Calu3 (cell line): Measurements from ENCODE around the gene MYO1G. TPM values are rescaled to one million over a fixed set of nuclear protein-coding genes. Genes with fewer than 3 reads are reported as not detected.

Experiments
- BruUV-seq: library from RNA; stranded (reverse); fragments of 400-500 nt; replicated peaks from 2 replicates; lab custom pipeline; 2021; lab: Mats Ljungman, UMichigan
- CTCF ChIA-PET: fragments of 300-600 bp; sonication (Branson Sonifier 250); formaldehyde crosslinking; loops from one replicate; lab custom pipeline; 2022; ENCODE audit warnings: antibody characterized with exemption; lab: Charles Lee
- DNase-seq: peaks from one replicate; pipeline ENCODE4 v3.0.0; 2022
- H3K27ac Mint-ChIP-seq: one replicate; pipeline ENCODE4 v1.8.0; 2022; ENCODE audit warnings: mixed read lengths; ENCODE audit not compliant: unreplicated experiment
- H3K27me3 Mint-ChIP-seq: one replicate; pipeline ENCODE4 v1.8.0; 2022; ENCODE audit warnings: mixed read lengths; ENCODE audit not compliant: unreplicated experiment
- H3K36me3 Mint-ChIP-seq: one replicate; pipeline ENCODE4 v1.8.0; 2022; ENCODE audit warnings: mild to moderate bottlenecking, moderate library complexity, mixed read lengths; ENCODE audit not compliant: insufficient read depth, unreplicated experiment
- H3K4me1 Mint-ChIP-seq: one replicate; pipeline ENCODE4 v1.8.0; 2022; ENCODE audit warnings: mild to moderate bottlenecking, low read depth, mixed read lengths; ENCODE audit not compliant: unreplicated experiment
- H3K4me3 Mint-ChIP-seq: one replicate; pipeline ENCODE4 v1.8.0; 2022; ENCODE audit warnings: mild to moderate bottlenecking, low read depth, moderate library complexity, mixed read lengths; ENCODE audit not compliant: unreplicated experiment
- H3K9me3 Mint-ChIP-seq: one replicate; pipeline ENCODE4 v1.8.0; 2022; ENCODE audit warnings: low read depth, mixed read lengths; ENCODE audit not compliant: unreplicated experiment
- CTCF ChIP-seq: fragments of 200-600 bp; IDR thresholded peaks from one replicate; pipeline ENCODE4 v1.8.0; 2022; ENCODE audit warnings: antibody characterized with exemption; ENCODE audit not compliant: unreplicated experiment
- intact Hi-C: fragments of 100-400 bp; cut with micrococcal nuclease; formaldehyde crosslinking; loops from one replicate; pipeline ENCODE4 v1.10.0; 2022; ENCODE audit not compliant: unreplicated experiment
- total RNA-seq: library from RNA; stranded (reverse); gene quantifications from 2 replicates; pipeline ENCODE4 v1.2.3, GENCODE V29; 2022

MYO1G gene
- total RNA-seq, 1 experiment from 2014 or later, result 0.33 TPM

- no peaks in the 10 kb centered on the region for H3K4me1 Mint-ChIP-seq
- no peaks in the 10 kb centered on the region for H3K9me3 Mint-ChIP-seq
- TF ChIP-seq CTCF, result peak; percentile 43
- no TSS peak for BruUV-seq
- intact Hi-C loops, result loop anchor here (1.0 kb wide), 1 partner anchor 376 kb away; no protein-coding TSS in a partner anchor
- no peak overlapping the region for H3K4me3 Mint-ChIP-seq
- no peaks in the 10 kb centered on the region for H3K36me3 Mint-ChIP-seq
- CTCF ChIA-PET, result interaction anchor here (0.6 to 2.1 kb wide), 3 partner anchors 8 to 798 kb away, joined by 3 to 6 read pairs (median 3); no protein-coding TSS in a partner anchor
- peaks cover 19% of the 10 kb centered on the region for H3K27me3 Mint-ChIP-seq
- no peak for DNase-seq
- no peak overlapping the region for H3K27ac Mint-ChIP-seq
Measured at GRCh38 chr7:44964384-44964830, 14.4 kb downstream of the MYO1G start.

GRCh38 chr7:44963364-44964290 is 15.2 kb downstream of the MYO1G start:
- Mint-ChIP-seq H3K27ac (no peak overlapping the region), H3K27me3 (peaks cover 22% of the 10 kb centered on the region), H3K36me3 (no peaks in the 10 kb centered on the region), H3K4me3 (peak overlapping the region; percentile 68), H3K4me1 (no peaks in the 10 kb centered on the region), H3K9me3 (no peaks in the 10 kb centered on the region)
- DNase-seq, result no peak
- BruUV-seq, result no TSS peak
- CTCF ChIA-PET, result interaction anchor here (0.8 to 2.1 kb wide), 4 partner anchors 9 to 51 kb away, joined by 3 to 6 read pairs (median 4); no protein-coding TSS in a partner anchor
- no peak for TF ChIP-seq CTCF
- intact Hi-C loops, result loop anchor here (1.0 kb wide), 1 partner anchor 375 kb away; no protein-coding TSS in a partner anchor

- Mint-ChIP-seq H3K36me3 (no peaks in the 10 kb centered on the region), H3K4me1 (no peaks in the 10 kb centered on the region), H3K4me3 (peak overlapping the region; percentile 68), H3K27me3 (peaks cover 22% of the 10 kb centered on the region), H3K9me3 (no peaks in the 10 kb centered on the region), H3K27ac (no peak overlapping the region)
- DNase-seq, result peak; percentile 65
- intact Hi-C loops, result no loop called here
- no TSS peak for BruUV-seq
- no peak for TF ChIP-seq CTCF
- CTCF ChIA-PET, result interaction anchor here (0.8 to 1.3 kb wide), 2 partner anchors 10 to 14 kb away, joined by 3 to 6 read pairs; no protein-coding TSS in a partner anchor
Measured at GRCh38 chr7:44962483-44963251, 16.1 kb downstream of the MYO1G start.

- Mint-ChIP-seq H3K9me3 (no peaks in the 10 kb centered on the region), H3K4me1 (no peaks in the 10 kb centered on the region), H3K36me3 (no peaks in the 10 kb centered on the region), H3K4me3 (peak overlapping the region; percentile 68), H3K27ac (no peak overlapping the region), H3K27me3 (peaks cover 22% of the 10 kb centered on the region)
- CTCF ChIA-PET, result interaction anchor here (0.7 to 1.3 kb wide), 4 partner anchors 11 to 1092 kb away, joined by 4 to 6 read pairs (median 4); no protein-coding TSS in a partner anchor
- BruUV-seq, result no TSS peak
- no peak for DNase-seq
- intact Hi-C loops, result no loop called here
- TF ChIP-seq CTCF, result no peak
Measured at GRCh38 chr7:44961844-44962482, 16.9 kb downstream of the MYO1G start.
